NB4 (cell line): ENCODE measurements around the gene CEP131.

Experiments
- DNase-seq: peaks from one replicate; pipeline ENCODE4 v3.0.0; 2010; ENCODE audit warnings: low read depth
- H3K4me3 ChIP-seq: one replicate; pipeline ENCODE4 v1.5.1; 2011; ENCODE audit warnings: mild to moderate bottlenecking, low read depth, low read length, moderate library complexity
- CTCF ChIP-seq: IDR thresholded peaks from one replicate; pipeline ENCODE4 v1.5.1; 2012; ENCODE audit warnings: low read depth, low read length
- MAX ChIP-seq: IDR thresholded peaks from 2 replicates; pipeline ENCODE4 v1.6.1; 2011; ENCODE audit warnings: low read depth, low read length
- MYC ChIP-seq: IDR thresholded peaks from 2 replicates; pipeline ENCODE4 v1.6.1; 2011; ENCODE audit warnings: low read depth, low read length
- POLR2A ChIP-seq: IDR thresholded peaks from 2 replicates; pipeline ENCODE4 v1.6.1; 2011; ENCODE audit warnings: mild to moderate bottlenecking; ENCODE audit not compliant: insufficient read length; ENCODE audit errors: extremely low read depth

The CEP131 gene

DNA sequence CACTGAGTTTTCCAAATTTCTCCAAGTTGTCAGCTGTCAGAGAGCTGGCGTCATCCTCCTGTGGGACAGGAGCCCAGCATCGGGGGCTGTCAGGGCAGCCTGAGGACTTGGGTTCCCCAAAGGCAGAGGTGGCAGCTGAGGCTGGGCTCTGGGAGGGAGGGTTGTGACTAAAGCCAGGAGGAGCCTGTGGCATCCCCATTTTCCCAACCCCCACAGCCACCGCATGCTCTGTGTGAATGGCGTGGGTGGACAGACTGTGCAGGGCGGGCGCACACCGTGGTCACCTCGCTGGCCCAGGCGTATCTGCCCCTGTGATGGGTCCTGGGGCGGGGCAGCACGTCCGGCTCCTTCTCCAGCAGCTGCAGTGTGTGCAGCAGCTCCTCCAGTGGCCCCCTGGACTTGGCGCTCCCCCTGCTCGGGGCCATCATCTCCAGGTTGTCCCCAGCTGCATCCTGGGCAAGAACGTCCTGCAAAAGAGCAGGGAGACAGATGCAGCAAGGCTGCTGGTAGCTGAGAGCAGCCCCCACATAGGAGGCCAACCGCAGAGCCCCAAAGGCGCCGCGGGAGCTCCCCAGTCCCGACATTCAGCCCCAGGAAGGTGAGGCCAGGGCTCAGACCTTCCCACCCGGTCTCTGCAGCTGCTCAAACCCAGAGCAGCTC lies 24.8 kb downstream of the CEP131 start:
- no peak for DNase-seq
- no peak overlapping the region for H3K4me3 ChIP-seq
- TF ChIP-seq POLR2A (no peak), MAX (no peak), MYC (no peak), CTCF (no peak)

DNA sequence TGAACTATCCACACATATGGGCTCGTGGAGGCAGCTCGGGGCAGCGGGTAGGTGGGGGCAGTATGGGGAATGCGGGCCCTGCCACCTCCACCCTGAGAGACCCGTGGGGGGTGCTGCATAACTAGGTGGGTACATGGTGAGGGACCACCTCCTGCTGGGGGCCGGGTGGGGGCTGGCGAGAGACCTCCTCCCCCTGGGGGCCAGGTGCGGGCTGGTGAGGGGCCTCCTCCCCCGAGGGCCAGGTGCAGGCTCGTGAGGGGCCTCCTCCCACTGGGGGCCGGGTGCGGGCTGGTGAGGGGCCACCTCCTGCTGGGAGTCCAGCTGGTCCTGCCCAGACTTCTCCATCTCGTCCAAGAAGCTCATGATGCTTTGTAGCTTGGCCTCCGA lies 25.4 kb downstream of the CEP131 start:
- H3K4me3 ChIP-seq = no peak overlapping the region
- TF ChIP-seq MYC (no peak), CTCF (no peak), MAX (no peak), POLR2A (no peak)
- DNase-seq = no peak

DNA sequence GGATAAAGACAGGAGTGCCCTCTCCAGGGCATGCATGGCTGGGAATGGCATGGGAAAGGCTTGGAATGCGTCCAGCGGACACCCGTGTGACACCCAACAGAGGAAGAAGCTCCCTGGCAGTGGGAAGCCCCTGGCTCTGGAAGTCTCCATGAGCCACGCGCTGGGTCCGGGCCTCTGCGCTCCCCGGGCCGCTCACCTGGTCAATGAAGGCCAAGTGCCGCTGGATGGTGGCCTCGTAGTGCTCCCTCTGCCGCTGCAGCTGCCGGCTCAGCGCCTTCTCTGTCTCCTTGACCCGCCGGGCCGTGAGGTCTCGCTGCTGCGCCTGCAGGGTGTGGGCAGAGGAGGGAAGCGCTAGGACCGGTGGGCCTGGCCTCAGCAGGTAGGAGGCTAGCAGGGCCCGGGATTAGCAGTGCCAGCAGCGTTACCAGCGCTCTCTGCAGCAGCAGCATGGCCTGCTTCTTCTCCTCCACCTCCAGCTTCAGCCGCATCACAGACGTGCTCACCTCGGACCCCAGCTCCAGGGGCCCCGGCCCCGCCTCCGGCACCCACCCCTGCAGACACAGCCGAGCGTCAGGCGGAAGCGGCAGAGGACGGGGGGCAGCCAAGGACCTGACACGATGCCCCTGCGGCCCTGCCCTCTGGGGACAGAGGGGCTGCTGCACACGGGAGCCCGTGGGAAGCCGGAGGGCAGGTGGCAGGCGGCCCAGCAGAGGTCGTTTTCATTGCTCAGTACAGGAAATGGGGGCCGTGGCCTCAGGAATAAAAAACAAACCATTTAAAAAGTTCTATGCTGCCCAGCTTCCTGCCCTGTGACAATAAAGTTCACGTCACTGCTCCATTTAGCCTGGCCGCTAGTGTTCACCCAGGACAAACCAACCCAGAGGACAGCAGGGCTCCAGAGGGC lies 26.0 kb downstream of the CEP131 start:
- DNase-seq = no peak
- no peak for TF ChIP-seq MAX
- TF ChIP-seq POLR2A = no peak
- TF ChIP-seq MYC = no peak
- no peak for TF ChIP-seq CTCF
- no peak overlapping the region for H3K4me3 ChIP-seq

DNA sequence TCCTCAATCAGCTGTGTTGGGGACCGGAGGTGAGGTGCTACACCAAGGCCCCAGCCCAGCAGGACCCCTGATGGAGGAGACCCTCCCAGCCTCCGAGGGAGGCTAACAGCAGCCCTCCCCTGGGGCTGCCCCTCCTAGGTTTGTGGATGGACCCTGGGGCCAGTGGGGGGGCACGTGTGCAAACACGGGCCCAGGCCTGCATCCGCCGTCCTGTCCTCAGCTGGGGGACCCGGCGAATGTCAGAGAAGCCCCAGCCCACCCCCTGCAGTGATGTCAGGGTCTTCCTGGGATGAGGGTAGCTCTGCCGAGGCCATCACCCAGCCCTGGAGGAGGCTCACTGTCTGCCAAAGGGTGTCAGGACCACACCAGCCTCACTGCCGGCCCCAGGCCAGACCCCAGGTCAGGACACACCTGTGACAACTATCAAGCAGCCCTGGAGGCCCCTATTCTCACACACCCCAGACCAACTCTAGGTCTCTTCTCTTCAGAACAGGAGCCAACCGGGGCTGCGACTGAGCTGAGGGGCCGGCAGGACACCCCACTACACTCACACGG lies 26.7 kb downstream of the CEP131 start:
- DNase-seq = no peak
- TF ChIP-seq POLR2A = no peak
- no peak for TF ChIP-seq MAX
- no peak for TF ChIP-seq CTCF
- TF ChIP-seq MYC = no peak
- no peak overlapping the region for H3K4me3 ChIP-seq

DNA sequence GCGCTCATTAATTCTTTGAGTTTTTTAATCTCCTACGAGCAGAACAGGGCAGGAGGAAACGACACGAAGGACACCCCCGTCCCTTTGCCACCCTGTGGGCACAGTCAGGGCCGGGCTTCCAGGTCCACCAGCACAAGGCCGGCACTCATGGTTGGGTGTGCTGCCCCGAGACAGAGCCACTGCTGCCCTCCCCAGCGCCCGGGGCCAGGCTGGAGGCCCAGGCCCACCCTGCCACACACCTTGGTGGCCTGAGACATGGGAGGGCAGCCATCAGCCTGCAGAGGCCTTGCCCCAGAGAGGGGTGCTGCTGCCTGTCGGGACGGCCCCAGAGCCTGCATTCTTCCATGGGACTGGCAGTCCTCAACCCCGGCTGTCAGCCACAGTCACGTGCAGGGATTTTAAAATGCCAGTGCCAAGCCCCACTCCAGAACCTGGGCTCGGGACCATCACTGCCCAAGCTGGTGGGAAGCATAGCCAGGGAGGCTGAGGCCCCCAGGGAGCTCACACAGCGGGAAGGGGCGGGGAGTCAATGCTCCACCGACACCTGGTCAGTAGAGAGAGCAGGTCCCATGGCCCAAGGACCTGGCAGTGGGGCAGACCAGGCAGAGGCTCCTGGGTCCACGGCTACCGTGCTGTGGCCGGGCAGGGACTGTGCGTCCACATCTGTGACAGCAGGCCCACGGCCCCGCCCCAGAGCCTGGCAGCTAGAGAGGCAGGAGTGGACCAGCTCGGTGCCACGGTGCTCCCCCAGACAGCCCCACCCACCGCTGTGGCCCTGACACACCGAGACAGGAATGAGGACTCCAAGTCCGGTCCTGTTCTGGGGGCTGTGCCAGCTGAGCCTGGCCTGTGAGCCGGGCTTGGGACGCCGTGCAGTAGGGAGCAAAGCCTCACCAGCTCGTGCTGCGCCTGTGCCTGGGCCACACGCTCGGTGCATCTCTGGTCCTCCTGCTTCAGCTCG lies 27.5 kb downstream of the CEP131 start:
- DNase-seq = no peak
- H3K4me3 ChIP-seq = no peak overlapping the region
- TF ChIP-seq MYC = no peak
- no peak for TF ChIP-seq POLR2A
- no peak for TF ChIP-seq CTCF
- TF ChIP-seq MAX = no peak
